GF-D8 (cell line): ENCODE measurements around the gene PTGS2.
"Not testable (repeated sequence)": the region's sequence is repeated elsewhere in the genome, so short reads cannot be mapped to it uniquely, and the experiment has no call there.

Experiments
- DNase-seq: peaks from one replicate; lab custom pipeline; 2025; lab: John Stamatoyannopoulos, UW

PTGS2 gene

DNA sequence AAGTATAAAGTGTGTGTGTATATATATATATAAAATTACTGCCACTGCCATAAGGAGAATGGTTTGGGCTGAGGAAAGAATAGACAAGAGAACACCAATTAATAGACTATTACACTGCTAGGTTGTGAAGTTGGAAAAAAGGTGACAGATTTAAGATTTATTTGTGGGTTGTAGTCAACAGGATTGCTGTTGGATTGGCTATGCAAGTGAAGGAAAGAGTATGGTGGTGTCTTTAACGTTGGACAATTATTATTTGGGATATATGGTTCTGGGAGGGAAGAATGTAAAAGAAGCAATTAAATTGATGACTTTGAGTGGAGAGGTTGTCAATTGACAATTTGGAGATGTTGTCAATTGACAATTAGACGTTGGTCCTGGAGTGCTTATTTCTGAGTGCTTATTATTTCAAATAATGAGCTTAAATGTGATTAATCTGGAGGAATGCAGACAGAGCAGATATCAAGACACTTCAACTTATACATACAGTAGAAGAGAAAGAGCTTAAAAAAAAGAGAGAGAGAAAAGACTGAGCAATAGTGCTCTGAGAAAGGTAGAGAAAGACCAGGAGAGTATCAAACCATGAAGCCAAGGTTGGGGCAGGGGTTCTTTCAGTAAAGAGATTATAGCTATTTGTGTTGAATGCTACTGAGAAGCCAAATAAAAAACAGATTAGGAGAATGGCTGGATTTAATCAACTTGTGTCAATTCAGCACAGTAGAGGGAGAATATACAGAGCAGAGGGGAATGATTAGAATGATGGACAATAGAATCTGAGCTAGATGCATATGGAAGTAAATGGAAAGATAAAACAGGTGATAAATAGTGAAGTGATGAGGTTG lies 9.7 kb downstream of the PTGS2 start:
- DNase-seq = no peak

DNA sequence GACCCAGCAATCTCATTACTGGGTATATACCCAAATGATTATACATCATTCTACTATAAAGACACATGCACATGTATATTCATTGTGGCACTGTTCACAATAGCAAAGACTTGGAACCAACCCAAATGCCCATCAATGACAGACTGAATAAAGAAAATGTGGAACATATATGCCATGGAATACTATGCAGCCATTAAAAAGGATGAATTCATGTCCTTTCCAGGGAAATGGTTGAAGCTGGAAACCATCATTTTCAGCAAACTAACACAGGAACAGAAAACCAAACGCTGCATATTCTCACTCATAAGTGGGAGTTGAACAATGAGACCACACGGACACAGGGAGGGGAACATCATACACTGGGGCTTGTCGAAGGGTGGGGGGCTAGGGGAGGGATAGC lies 10.4 kb downstream of the PTGS2 start:
- not testable (repeated sequence) for DNase-seq

DNA sequence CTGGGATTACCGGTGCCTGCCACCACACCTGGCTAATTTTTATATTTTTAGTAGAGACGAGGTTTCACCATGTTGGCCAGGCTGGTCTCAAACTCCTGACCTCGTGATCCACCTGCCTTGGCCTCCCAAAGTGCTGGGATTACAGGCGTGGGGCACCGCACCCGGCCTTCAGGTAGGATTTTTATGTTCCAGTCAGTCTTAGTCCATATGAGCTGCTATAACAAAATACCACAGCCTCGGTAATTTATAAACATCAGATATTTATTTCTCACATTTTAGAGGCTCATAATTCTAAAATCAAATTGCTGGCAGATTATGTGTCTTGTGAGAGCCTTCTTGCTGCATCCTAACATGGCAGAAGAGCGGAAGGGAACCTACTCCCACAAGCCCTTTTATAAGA lies 16.0 kb downstream of the PTGS2 start:
- DNase-seq = not testable (repeated sequence)

DNA sequence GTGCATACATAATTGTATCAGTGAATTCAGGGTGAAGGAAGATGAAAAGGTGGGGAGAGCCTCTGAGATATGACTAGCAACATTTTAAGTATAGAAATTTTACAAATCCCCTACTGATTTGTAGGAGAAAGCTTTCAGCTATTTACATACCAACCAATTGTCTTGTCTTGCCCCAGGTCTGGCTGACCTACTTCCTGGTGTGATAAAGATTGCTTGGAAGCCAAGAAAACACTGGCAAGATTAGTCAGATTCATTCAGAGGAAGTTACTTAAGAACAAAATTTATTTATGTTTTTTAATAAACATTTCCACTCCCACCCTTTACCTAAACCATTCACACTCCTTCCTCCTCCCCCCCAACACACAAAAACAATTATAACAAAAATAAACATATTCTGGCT lies 17.5 kb downstream of the PTGS2 start:
- no peak for DNase-seq

DNA sequence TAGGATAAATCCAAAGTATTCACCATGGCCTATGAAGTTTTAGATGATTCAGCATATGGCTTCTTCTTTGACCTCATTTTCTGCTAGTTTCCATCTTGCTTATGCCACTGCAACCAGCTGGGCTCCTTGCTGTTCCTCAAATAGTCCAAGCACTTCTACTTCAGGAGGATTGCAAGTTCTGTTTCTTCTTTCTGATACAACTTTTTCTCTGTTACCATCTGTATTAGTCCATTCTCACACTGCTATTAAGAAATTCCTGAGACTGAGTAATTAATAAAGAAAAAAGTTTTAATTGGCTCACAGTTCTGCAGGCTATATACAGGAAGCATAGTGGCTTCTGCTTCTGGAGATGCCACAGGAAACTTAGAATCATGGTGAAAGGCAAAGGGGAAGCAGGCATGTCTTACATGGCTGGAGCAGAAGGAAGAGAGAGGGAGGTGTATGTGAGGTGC lies 20.3 kb downstream of the PTGS2 start:
- DNase-seq = no peak

DNA sequence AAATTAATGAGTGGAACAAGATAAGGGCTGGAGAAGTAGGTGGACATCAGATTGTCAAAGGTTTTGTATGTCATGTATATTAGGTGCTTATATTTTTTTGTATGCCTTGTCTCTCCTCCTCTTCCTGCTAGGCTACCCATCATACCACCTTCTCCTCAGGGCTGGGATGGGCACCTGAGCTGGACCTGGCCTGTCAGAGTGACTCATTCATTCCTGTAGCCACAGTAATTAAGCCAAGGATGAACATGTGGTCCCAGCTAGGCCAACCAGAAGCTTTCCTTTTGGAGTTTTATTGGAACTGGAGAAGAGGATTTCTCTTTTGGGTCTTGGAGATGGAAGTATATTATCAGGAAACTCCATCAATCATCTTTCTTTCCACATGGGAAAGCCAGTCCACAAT lies 21.2 kb downstream of the PTGS2 start:
- DNase-seq = no peak

DNA sequence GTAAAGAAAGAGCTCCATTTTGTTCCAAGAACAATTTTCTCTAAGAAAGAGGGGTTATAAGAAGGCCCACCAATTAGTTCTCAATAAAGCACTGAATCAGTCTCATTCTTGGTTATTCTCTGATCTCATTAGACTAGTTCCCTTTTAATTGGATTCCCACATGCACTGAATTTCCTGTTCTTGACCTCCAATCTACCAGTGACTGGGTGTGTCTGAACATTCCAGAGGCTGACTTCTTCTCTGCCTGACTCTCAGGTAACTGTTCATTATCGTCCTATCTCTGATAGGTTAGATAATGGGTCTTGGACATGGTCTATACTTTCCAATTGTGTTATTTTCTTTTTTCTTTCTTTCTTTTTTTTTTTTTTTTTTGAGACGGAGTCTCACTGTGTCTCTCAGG lies 22.7 kb downstream of the PTGS2 start:
- no peak for DNase-seq

GRCh38 chr1:186655876-186656275 lies 24.3 kb downstream of the PTGS2 start:
- DNase-seq = no peak

DNA sequence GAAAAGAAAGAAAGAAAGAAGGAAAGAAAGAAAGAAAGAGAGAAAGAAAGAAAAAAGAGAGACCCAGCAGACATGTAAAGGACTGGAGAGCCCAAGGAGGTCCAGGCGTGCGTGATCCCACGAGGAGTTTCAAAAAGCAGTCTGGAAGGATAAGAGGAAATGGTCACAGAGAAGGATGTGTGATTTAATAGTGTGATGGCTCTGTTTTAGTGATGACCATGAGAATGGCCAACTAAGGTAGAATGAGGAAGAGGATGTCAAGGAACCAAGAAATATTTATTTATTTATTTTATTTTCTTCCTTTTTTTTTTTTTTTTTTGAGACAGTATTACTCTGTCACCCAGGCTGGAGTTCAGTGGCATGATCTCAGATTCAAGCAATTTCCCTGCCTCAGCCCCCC lies 25.5 kb downstream of the PTGS2 start:
- DNase-seq = no peak

- DNase-seq = no peak
Observed at GRCh38 chr1:186653312-186653711, 26.9 kb downstream of the PTGS2 start.

GRCh38 chr1:186648613-186649012 lies 31.6 kb downstream of the PTGS2 start:
- DNase-seq = no peak

DNA sequence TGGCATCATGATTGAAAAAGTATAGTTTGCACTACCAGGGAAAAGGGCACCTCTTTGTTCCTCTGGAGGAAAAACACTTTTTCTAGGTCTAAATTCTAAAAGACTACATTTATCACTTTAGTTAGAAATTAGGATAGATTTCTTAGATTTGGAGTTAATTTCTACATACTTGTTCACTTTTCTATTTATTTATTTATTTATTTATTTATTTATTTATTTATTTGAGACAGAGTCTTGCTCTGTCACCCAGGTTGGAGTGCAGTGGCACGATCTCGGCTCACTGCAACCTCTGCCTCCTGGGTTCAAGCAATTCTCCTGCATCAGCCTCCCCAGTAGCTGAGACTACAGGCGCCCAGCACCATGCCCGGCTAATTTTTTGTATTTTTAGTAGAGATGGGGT lies 32.2 kb downstream of the PTGS2 start:
- DNase-seq = not testable (repeated sequence)

DNA sequence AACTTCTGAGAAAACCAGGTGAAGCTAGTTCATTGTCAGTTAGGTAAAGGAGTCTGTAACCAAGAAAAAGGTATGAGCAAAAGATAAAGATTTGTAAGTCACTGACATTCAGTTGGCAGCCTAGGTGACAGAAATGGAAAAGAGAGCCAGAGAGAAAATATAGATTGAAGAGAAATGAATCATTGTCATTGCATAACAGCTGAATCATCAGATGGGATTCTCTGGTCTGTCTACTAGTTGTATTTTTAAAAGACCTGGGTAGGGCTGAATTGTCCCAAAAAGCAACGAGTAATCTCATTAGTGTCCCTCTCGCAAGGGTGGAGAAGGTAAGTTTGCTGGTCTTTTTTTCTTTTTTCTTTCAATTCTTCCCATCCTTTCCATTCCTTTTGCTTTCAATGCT lies 36.6 kb downstream of the PTGS2 start:
- DNase-seq = no peak

DNA sequence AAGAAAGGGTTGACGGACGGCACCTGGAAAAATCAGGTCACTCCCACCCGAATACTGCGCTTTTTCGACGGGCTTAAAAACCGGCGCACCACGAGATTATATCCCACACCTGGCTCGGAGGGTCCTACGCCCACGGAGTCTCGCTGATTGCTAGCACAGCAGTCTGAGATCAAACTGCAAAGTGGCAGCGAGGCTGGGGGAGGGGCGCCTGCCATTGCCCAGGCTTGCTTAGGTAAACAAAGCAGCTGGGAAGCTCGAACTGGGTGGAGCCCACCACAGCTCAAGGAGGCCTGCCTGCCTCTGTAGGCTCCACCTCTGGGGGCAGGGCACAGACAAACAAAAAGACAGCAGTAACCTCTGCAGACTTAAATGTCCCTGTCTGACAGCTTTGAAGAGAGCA lies 42.7 kb downstream of the PTGS2 start:
- not testable (repeated sequence) for DNase-seq

DNA sequence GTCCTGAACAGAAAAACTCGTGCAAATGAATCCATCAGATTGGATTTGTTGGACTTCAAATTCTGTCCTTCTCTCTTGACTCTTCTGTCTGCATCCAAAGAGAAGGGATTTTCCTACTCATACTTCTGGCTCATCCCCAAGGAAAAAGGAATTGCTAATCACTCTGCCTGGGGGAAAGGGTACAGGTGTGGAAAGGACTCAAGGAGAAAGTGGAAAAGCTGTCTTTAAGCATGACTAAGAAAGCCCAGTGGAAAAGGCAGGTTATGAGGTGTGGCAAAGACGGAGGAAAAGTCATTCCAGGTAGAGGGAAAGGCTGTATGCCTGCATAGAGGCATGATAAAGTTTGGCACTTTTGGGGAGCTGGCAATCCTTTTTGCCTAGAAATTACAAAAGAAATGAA lies 43.4 kb downstream of the PTGS2 start:
- DNase-seq = no peak

DNA sequence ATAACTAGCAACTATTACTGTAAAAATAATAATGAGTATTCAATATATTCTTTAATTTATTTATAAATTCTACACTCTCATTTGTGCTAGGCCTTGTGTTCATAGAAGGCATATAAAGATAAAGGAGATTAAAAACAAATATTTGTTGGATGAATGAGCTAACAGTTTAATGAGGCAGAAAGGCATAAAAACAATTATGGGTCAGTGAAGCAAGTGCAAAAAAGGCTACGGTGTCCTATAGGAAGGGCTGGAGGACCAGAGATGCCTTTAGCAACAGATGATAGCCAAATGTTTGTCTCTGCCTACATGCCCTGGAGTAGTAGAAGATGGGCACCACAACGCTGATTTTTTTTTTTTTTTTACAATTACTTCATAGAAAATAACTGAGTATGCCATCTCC lies 45.7 kb downstream of the PTGS2 start:
- DNase-seq = no peak

DNA sequence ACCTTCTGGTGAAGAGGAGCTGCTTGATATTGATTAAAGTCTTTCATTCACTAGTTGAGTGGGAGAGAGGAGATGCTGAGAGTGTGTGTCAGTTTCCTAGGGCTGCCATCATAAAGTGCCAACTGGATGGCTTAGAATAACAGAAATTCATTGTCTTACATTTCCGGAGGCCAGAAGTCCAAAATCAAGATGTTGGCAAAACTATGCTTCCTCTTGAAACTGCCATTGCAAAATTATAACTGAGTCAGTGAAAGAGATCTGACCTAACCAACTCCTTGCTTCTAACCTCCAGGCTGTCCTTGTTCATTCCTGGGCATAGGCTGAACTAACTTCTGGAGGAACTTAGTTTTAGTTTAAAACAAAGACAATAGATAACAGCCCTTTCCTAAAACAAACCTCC lies 47.1 kb downstream of the PTGS2 start:
- no peak for DNase-seq

DNA sequence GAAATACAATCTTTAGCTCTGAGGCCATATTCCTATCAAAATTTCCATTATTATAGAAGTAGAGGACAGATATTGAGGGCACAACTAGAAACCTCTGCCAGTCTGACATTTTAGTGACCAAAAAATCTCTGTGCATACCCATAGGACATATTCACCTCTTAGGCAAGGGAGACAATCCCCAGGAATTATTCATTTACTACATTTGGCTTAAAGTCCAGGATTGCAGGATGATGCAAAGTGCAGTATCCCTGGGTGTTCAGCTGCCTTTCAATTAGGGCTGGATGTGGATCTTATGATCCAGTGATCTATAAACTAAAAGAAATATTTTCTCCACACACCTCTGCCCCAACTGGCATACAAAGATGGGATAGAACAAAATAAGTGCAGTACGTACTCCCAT lies 50.9 kb downstream of the PTGS2 start:
- DNase-seq = no peak

GRCh38 chr1:186628910-186629309 lies 51.3 kb downstream of the PTGS2 start:
- no peak for DNase-seq

DNA sequence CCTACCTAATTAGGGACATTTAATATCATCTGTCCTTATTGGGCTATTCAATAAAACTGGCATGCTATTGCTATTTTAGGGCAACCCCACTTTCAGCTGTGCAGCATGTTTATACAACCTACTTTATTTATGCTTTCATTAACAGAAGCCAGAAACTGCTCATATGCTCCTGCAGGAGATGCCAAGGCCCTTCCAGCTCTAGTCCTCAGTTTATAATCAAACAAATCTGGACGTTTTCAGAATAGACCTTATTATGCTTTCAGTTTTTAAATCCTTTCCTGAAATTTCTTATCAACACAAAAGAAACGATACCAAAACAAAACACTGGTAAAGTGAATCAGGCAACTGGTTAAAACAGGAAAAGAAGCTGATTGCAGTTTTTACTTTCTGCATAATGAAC lies 53.2 kb downstream of the PTGS2 start:
- no peak for DNase-seq

GRCh38 chr1:186626356-186626932 lies 53.8 kb downstream of the PTGS2 start:
- no peak for DNase-seq

- DNase-seq = no peak
Observed at GRCh38 chr1:186623551-186623950, 56.7 kb downstream of the PTGS2 start.
